K562 (cell line): ENCODE data around the gene TMEM273. TPM values are rescaled to one million over a fixed set of nuclear protein-coding genes. Genes with fewer than 3 reads are reported as not detected.

Source experiments
- ATAC-seq: fragments of 200-7000 bp; cut with Tn5 transposase; 3 replicates; pipeline ENCODE4 v1.9.1; 2020; ENCODE audit warnings: moderate library complexity
- BruUV-seq: library from RNA; stranded (reverse); fragments of 400-500 nt; replicated peaks from 2 replicates; lab custom pipeline; 2021; lab: Mats Ljungman, UMichigan
- CTCF ChIA-PET: fragments of 300-600 bp; formaldehyde crosslinking; extraction: SDS; loops from one replicate; lab custom pipeline; 2021; ENCODE audit warnings: low intra/inter-chr PET ratio; lab: Yijun Ruan, JAX
- POLR2A ChIA-PET: fragments of 300-600, 350-650 bp; sonication (Branson Sonifier 250); formaldehyde crosslinking; extraction: SDS; loops from one replicate; lab custom pipeline; 2021; ENCODE audit warnings: antibody characterized with exemption, inconsistent platforms; lab: Yijun Ruan, JAX
- DNase-seq, 4 experiments: peaks; one replicate each; pipeline versions ENCODE4 v3.0.0 to v3.0.0-alpha.2; 2011 to 2018; ENCODE audit warnings: low spot score in 3 of 4, mixed read lengths in 3 of 4; ENCODE audit errors: extremely low read depth in 1 of 4
- FAIRE-seq: peaks from 2 replicates; lab custom pipeline; 2011; peaks lifted over from hg19 to GRCh38; lab: Jason Lieb, UNC
- H2AFZ ChIP-seq: 2 replicates; pipeline ENCODE4 v1.6.0; 2011; ENCODE audit warnings: low read depth, low read length, control low read depth, inconsistent platforms
- H3K27ac ChIP-seq: fragments of 200-600 bp; 3 replicates; pipeline ENCODE4 v1.8.0; 2011; ENCODE audit warnings: low read depth, mild to moderate bottlenecking, control low read depth, inconsistent platforms, low read length, moderate library complexity, mixed read lengths; ENCODE audit errors: extremely low read depth
- H3K27me3 ChIP-seq, 2 experiments: fragments of 300-600 bp in 1 of 2; 2 replicates in 1 of 2; 3 replicates in 1 of 2; pipeline versions ENCODE4 v1.6.0 to v1.8.0; 2011; ENCODE audit warnings: inconsistent platforms in 2 of 2, low read length in 2 of 2, mild to moderate bottlenecking in 1 of 2, mixed read lengths in 1 of 2, moderate library complexity in 1 of 2; ENCODE audit not compliant: control insufficient read depth in 2 of 2, insufficient read depth in 2 of 2
- H3K36me3 ChIP-seq: fragments of 300-600 bp; 3 replicates; pipeline ENCODE4 v1.8.0; 2011; ENCODE audit warnings: mild to moderate bottlenecking, low read length, inconsistent platforms; ENCODE audit not compliant: control insufficient read depth, insufficient read depth
- H3K4me1 ChIP-seq, 2 experiments: fragments of 200-600 bp in 1 of 2; replicated peaks in 1 of 2; 2 replicates in 1 of 2; 3 replicates in 1 of 2; pipeline versions ENCODE4 v1.5.1 to v1.8.0; 2011; ENCODE audit warnings: inconsistent platforms in 2 of 2, low read length in 2 of 2, mild to moderate bottlenecking in 1 of 2, mixed read lengths in 1 of 2, moderate library complexity in 1 of 2; ENCODE audit not compliant: control insufficient read depth in 2 of 2, insufficient read depth in 2 of 2
- H3K4me2 ChIP-seq: 2 replicates; pipeline ENCODE4 v1.6.1; 2011; ENCODE audit warnings: low read length, control low read depth, inconsistent platforms, mixed read lengths; ENCODE audit not compliant: insufficient read depth
- H3K4me3 ChIP-seq: fragments of 200-600 bp; sonication (generic), shearing (Covaris generic); 2 replicates; pipeline ENCODE4 v1.5.1; 2016; ENCODE audit warnings: control low read depth, inconsistent platforms
- H3K79me2 ChIP-seq: fragments of 200-600 bp; 3 replicates; pipeline ENCODE4 v1.8.0; 2011; ENCODE audit warnings: low read length, inconsistent platforms; ENCODE audit not compliant: control insufficient read depth, insufficient read depth
- H3K9ac ChIP-seq, 2 experiments: 2 replicates each; pipeline versions ENCODE4 v1.6.0 to v1.6.1; 2011; ENCODE audit warnings: low read depth in 2 of 2, low read length in 2 of 2, control low read depth in 1 of 2, inconsistent platforms in 1 of 2, mild to moderate bottlenecking in 1 of 2, mixed read lengths in 1 of 2; ENCODE audit not compliant: insufficient read depth in 1 of 2
- H3K9me1 ChIP-seq: one replicate; pipeline ENCODE4 v1.6.0; 2011; ENCODE audit warnings: inconsistent platforms, mild to moderate bottlenecking, low read length, moderate library complexity; ENCODE audit not compliant: control insufficient read depth, insufficient read depth
- H3K9me3 ChIP-seq: replicated peaks from 2 replicates; pipeline ENCODE4 v1.5.1; 2011; ENCODE audit warnings: low read depth, low read length, inconsistent platforms; ENCODE audit not compliant: control insufficient read depth, insufficient read depth
- H4K20me1 ChIP-seq: replicated peaks from 2 replicates; pipeline ENCODE4 v1.6.1; 2011; ENCODE audit warnings: low read length, inconsistent platforms, mixed read lengths; ENCODE audit not compliant: control insufficient read depth, insufficient read depth
- CLOCK ChIP-seq: fragments of 250-450 bp; sonication (Bioruptor Pico); IDR thresholded peaks from 2 replicates; pipeline ENCODE4 v1.4.0; 2020; ENCODE audit warnings: mild to moderate bottlenecking, moderate library complexity, borderline replicate concordance
- CTBP1 ChIP-seq: fragments of 450-650 bp; IDR thresholded peaks from 2 replicates; pipeline ENCODE4 v1.6.1; 2016; ENCODE audit warnings: borderline replicate concordance
- ILF3 ChIP-seq: fragments of 450-650 bp; IDR thresholded peaks from 2 replicates; pipeline ENCODE4 v1.6.1; 2018; ENCODE audit warnings: antibody characterized with exemption, mild to moderate bottlenecking, moderate library complexity, borderline replicate concordance
- MEIS2 ChIP-seq: fragments of 450-650 bp; IDR thresholded peaks from 2 replicates; pipeline ENCODE4 v1.6.1; 2014; ENCODE audit warnings: mild to moderate bottlenecking; ENCODE audit not compliant: partially characterized antibody
- NFE2L1 ChIP-seq: fragments of 450-650 bp; IDR thresholded peaks from 2 replicates; pipeline ENCODE4 v1.6.1; 2016; ENCODE audit warnings: missing genetic modification characterization, low read depth, mild to moderate bottlenecking, missing compliant biosample characterization, moderate library complexity, borderline replicate concordance
- STAT5B ChIP-seq: fragments of 250-450 bp; sonication (Bioruptor Pico); IDR thresholded peaks from 2 replicates; pipeline ENCODE4 v1.8.0; 2021; ENCODE audit warnings: mild to moderate bottlenecking, inconsistent platforms
- SUPT5H ChIP-seq: fragments of 450-650 bp; IDR thresholded peaks from 2 replicates; pipeline ENCODE4 v1.6.1; 2016
- ZBTB17 ChIP-seq: fragments of 450-650 bp; formaldehyde crosslinking; IDR thresholded peaks from 2 replicates; pipeline ENCODE4 v1.4.0; 2020; ENCODE audit warnings: mild to moderate bottlenecking
- ZNF124 ChIP-seq: sonication (generic); formaldehyde crosslinking; IDR thresholded peaks from 2 replicates; pipeline ENCODE4 v1.8.1; 2022; ENCODE audit warnings: missing genetic modification reagents
- ZNF274 ChIP-seq: IDR thresholded peaks from 2 replicates; pipeline ENCODE4 v1.6.1; 2011; ENCODE audit warnings: low read depth, mild to moderate bottlenecking, low read length, moderate library complexity, borderline replicate concordance
- ZNF41 ChIP-seq: fragments of 250-450 bp; sonication (Bioruptor Pico); conservative IDR thresholded peaks from 2 replicates; pipeline ENCODE4 v1.4.0; 2020; ENCODE audit warnings: mild to moderate bottlenecking
- ZNF589 ChIP-seq: fragments of 200-800 bp; sonication (Bioruptor generic); IDR thresholded peaks from 2 replicates; pipeline ENCODE4 v1.6.1; 2016; ENCODE audit warnings: low read depth, missing genetic modification characterization, missing compliant biosample characterization
- ZNF830 ChIP-seq: fragments of 250-450 bp; sonication (Bioruptor Pico); IDR thresholded peaks from 2 replicates; pipeline ENCODE4 v1.5.0; 2021; ENCODE audit warnings: mild to moderate bottlenecking
- WGBS: fragments of 100-300 bp; shearing (Covaris generic); methylation state at CpG from one replicate; pipeline ENCODE4 v1.1.6; 2016; ENCODE audit warnings: low coverage, mixed read lengths; ENCODE audit not compliant: insufficient coverage; ENCODE audit errors: missing lambda C conversion rate; 5-methylcytosine and 5-hydroxymethylcytosine counted together
- in situ Hi-C: fragments of 300-500 bp; cut with MboI; formaldehyde crosslinking; loops from 4 replicates; pipeline ENCODE4 v1.15.0; 2018; ENCODE audit warnings: inconsistent platforms, mixed read lengths
- intact Hi-C: fragments of 100-400 bp; cut with micrococcal nuclease; formaldehyde crosslinking; loops from 2 replicates; pipeline ENCODE4 v1.14.2; 2022
- polyA plus RNA-seq, 8 experiments: library from polyadenylated mRNA; depleted of rRNA in 4 of 8; stranded (reverse) in 5 of 8; unstranded in 3 of 8; fragments of >200 nt; fragmentation: Nextera tagmentation in 2 of 8; fragmentation: Illumina TruSeq in 1 of 8; extraction: Ambion mirVana in 2 of 8; extraction: Trizol in 1 of 8; gene quantifications; 2 replicates each; pipeline versions ENCODE4 v1.2.1 to v1.2.3, GENCODE V29; 2011 to 2014; ENCODE audit warnings: inconsistent platforms in 1 of 8, missing spikeins in 1 of 8
- total RNA-seq, 7 experiments: library from RNA; depleted of rRNA in 6 of 7; stranded (reverse); fragments of >200 nt in 6 of 7; fragmentation: Illumina TruSeq in 2 of 7; extraction: Trizol in 2 of 7; gene quantifications; 2 replicates each; pipeline versions ENCODE4 v1.2.1 to v1.2.3, GENCODE V29; 2011 to 2021; ENCODE audit warnings: low replicate concordance in 1 of 7
- TF ChIP-seq, protein P1 (sequence below), 2 experiments: fragments of 200-800 bp in 1 of 2; sonication (Bioruptor generic) in 1 of 2; sonication (generic) in 1 of 2; formaldehyde crosslinking in 1 of 2; IDR thresholded peaks in 1 of 2; conservative IDR thresholded peaks in 1 of 2; 2 replicates each; pipeline versions ENCODE4 v1.5.0 to v1.6.1; 2016 to 2020; ENCODE audit warnings: missing compliant biosample characterization in 1 of 2, missing genetic modification characterization in 1 of 2, missing genetic modification reagents in 1 of 2

Gene TMEM273
- total and polyA plus RNA-seq, 9 of the 15 experiments (the other 6 are each of a cell fraction or from before 2014, with no cell fraction given): 39.2 to 131 (median 95.6) TPM

GRCh38 chr10:49175587-49176309 lies 12.4 kb downstream of the TMEM273 start (continued):
- TF ChIP-seq, protein P1, sequence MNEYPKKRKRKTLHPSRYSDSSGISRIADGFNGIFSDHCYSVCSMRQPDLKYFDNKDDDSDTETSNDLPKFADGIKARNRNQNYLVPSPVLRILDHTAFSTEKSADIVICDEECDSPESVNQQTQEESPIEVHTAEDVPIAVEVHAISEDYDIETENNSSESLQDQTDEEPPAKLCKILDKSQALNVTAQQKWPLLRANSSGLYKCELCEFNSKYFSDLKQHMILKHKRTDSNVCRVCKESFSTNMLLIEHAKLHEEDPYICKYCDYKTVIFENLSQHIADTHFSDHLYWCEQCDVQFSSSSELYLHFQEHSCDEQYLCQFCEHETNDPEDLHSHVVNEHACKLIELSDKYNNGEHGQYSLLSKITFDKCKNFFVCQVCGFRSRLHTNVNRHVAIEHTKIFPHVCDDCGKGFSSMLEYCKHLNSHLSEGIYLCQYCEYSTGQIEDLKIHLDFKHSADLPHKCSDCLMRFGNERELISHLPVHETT (CRISPR knock-in tag; conservative IDR thresholded peaks at IDR 0.05 in 1 of 2, IDR thresholded peaks at IDR 0.05 in 1 of 2): 0 out of 4 replicates have a peak, but pooled peaks of 1 of the 2 experiments have one; percentile 10
- TF ChIP-seq SUPT5H (no peak), STAT5B (CRISPR knock-in tag) (no peak), ZNF124 (CRISPR knock-in tag) (no peak)

GRCh38 chr10:49174926-49175500 lies 13.2 kb downstream of the TMEM273 start:
- Histone ChIP-seq H4K20me1 (no peaks in the 10 kb centered on the region), H3K9me3 (no peaks in the 10 kb centered on the region), H3K9me1 (peaks cover 12% of the 10 kb centered on the region), H3K4me1 (peaks cover 89 to 98% of the 10 kb centered on the region in 2 experiments), H3K36me3 (peaks cover 29% of the 10 kb centered on the region; the same call in 1 of the 3 replicates), H3K79me2 (peaks cover 86% of the 10 kb centered on the region), H3K27me3 (no peaks in the 10 kb centered on the region), H3K27ac (peak overlapping the region; percentile 54; the same call in 1 of the 3 replicates), H3K4me3 (no peak overlapping the region), H3K9ac (peak overlapping the region; percentile 3 to 80; a peak in 2 of 4 replicates), H3K4me2 (no peak overlapping the region), H2AFZ (no peak overlapping the region; the same call in 1 of the 2 replicates)
- CTCF ChIA-PET: no interaction called here
- POLR2A ChIA-PET: interaction anchor here (0.6 to 1.8 kb wide), 13 partner anchors 8 to 334 kb away, joined by 3 to 7 read pairs (median 3); partner anchors contain the start of gene TMEM273
- no peak for FAIRE-seq
- intact Hi-C loops (loop anchor here (5.0 kb wide), 1 partner anchor 102 kb away; no protein-coding TSS in a partner anchor), in situ Hi-C loops (no loop called here)
- no TSS peak for BruUV-seq
- WGBS: 41% methylated on average over 10 of the region's 10 CpGs
- DNase-seq: peak in 2 of 4 experiments; percentile 60 to 61
- ATAC-seq: no peak
- TF ChIP-seq ZBTB17 (CRISPR knock-in tag) (no peak), ZNF589 (CRISPR knock-in tag) (no peak), CTBP1 (peak; percentile 9; the same call in 1 of the 2 replicates), NFE2L1 (no peak), ZNF830 (CRISPR knock-in tag) (no peak), CLOCK (CRISPR knock-in tag) (no peak), SUPT5H (no peak), ZNF41 (CRISPR knock-in tag) (no peak), ZNF274 (no peak), ILF3 (no peak), MEIS2 (no peak)
